Type B pancreatic cell (in vitro differentiated cells): ENCODE data around the gene TOGARAM1. TPM values are rescaled to one million over a fixed set of nuclear protein-coding genes. Genes with fewer than 3 reads are reported as not detected.

ENCODE experiments used
- DNase-seq: peaks from one replicate; pipeline ENCODE4 v3.0.0; 2021; ENCODE audit warnings: mixed read lengths; ENCODE audit not compliant: unreplicated experiment; ENCODE audit errors: extremely low spot score
- H3K27ac Mint-ChIP-seq: 2 replicates; pipeline ENCODE4 v1.8.0; 2021; ENCODE audit warnings: mild to moderate bottlenecking, mixed read lengths
- H3K27me3 Mint-ChIP-seq: 2 replicates; pipeline ENCODE4 v1.8.0; 2021; ENCODE audit warnings: mixed read lengths
- H3K36me3 Mint-ChIP-seq: 2 replicates; pipeline ENCODE4 v1.8.0; 2021; ENCODE audit warnings: mixed read lengths
- H3K4me1 Mint-ChIP-seq: one replicate; pipeline ENCODE4 v1.8.0; 2021; ENCODE audit warnings: mixed read lengths; ENCODE audit not compliant: unreplicated experiment
- H3K4me3 Mint-ChIP-seq: 2 replicates; pipeline ENCODE4 v1.8.0; 2021; ENCODE audit warnings: mild to moderate bottlenecking, mixed read lengths
- H3K9me3 Mint-ChIP-seq: 2 replicates; pipeline ENCODE4 v1.8.0; 2021; ENCODE audit warnings: mixed read lengths
- total RNA-seq: library from RNA; stranded (reverse); gene quantifications from 2 replicates; pipeline ENCODE4 v1.2.1, GENCODE V29; 2021; ENCODE audit warnings: low replicate concordance
- TF ChIP-seq, protein P1 (sequence below): fragments of 200-600 bp; sonication (generic); conservative IDR thresholded peaks from 2 replicates; pipeline ENCODE4 v1.5.0; 2021; ENCODE audit warnings: antibody characterized with exemption, mild to moderate bottlenecking

The TOGARAM1 gene
- total RNA-seq, 1 donor from 2014 or later: 21.2 TPM

- no peaks in the 10 kb centered on the region for H3K9me3 Mint-ChIP-seq
- H3K27ac Mint-ChIP-seq: no peak overlapping the region
- H3K4me3 Mint-ChIP-seq: no peak overlapping the region
- TF ChIP-seq, protein P1, sequence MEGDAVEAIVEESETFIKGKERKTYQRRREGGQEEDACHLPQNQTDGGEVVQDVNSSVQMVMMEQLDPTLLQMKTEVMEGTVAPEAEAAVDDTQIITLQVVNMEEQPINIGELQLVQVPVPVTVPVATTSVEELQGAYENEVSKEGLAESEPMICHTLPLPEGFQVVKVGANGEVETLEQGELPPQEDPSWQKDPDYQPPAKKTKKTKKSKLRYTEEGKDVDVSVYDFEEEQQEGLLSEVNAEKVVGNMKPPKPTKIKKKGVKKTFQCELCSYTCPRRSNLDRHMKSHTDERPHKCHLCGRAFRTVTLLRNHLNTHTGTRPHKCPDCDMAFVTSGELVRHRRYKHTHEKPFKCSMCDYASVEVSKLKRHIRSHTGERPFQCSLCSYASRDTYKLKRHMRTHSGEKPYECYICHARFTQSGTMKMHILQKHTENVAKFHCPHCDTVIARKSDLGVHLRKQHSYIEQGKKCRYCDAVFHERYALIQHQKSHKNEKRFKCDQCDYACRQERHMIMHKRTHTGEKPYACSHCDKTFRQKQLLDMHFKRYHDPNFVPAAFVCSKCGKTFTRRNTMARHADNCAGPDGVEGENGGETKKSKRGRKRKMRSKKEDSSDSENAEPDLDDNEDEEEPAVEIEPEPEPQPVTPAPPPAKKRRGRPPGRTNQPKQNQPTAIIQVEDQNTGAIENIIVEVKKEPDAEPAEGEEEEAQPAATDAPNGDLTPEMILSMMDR: no peak
- no peak for DNase-seq
- H3K4me1 Mint-ChIP-seq: no peaks in the 10 kb centered on the region
- H3K36me3 Mint-ChIP-seq: peaks cover 32% of the 10 kb centered on the region
- no peaks in the 10 kb centered on the region for H3K27me3 Mint-ChIP-seq
Measured at GRCh38 chr14:45057881-45058364, 95.9 kb downstream of the TOGARAM1 start.

- no peaks in the 10 kb centered on the region for H3K4me1 Mint-ChIP-seq
- H3K27ac Mint-ChIP-seq: no peak overlapping the region
- H3K27me3 Mint-ChIP-seq: no peaks in the 10 kb centered on the region
- H3K36me3 Mint-ChIP-seq: peaks cover 30% of the 10 kb centered on the region
- DNase-seq: no peak
- no peaks in the 10 kb centered on the region for H3K9me3 Mint-ChIP-seq
- H3K4me3 Mint-ChIP-seq: no peak overlapping the region
- TF ChIP-seq, protein P1: no peak
Measured at GRCh38 chr14:45060551-45060950, 98.6 kb downstream of the TOGARAM1 start.

- DNase-seq: no peak
- peaks cover 15% of the 10 kb centered on the region for H3K36me3 Mint-ChIP-seq
- no peaks in the 10 kb centered on the region for H3K4me1 Mint-ChIP-seq
- H3K27me3 Mint-ChIP-seq: no peaks in the 10 kb centered on the region
- TF ChIP-seq, protein P1: no peak
- H3K27ac Mint-ChIP-seq: no peak overlapping the region
- H3K4me3 Mint-ChIP-seq: no peak overlapping the region
- H3K9me3 Mint-ChIP-seq: no peaks in the 10 kb centered on the region
Measured at GRCh38 chr14:45065540-45065939, 103.5 kb downstream of the TOGARAM1 start.

GRCh38 chr14:45065956-45066355, 104.0 kb downstream of the TOGARAM1 start:
- no peaks in the 10 kb centered on the region for H3K4me1 Mint-ChIP-seq
- no peak overlapping the region for H3K4me3 Mint-ChIP-seq
- no peaks in the 10 kb centered on the region for H3K27me3 Mint-ChIP-seq
- TF ChIP-seq, protein P1: no peak
- H3K36me3 Mint-ChIP-seq: peaks cover 15% of the 10 kb centered on the region
- no peak for DNase-seq
- H3K27ac Mint-ChIP-seq: no peak overlapping the region
- H3K9me3 Mint-ChIP-seq: no peaks in the 10 kb centered on the region

DNA sequence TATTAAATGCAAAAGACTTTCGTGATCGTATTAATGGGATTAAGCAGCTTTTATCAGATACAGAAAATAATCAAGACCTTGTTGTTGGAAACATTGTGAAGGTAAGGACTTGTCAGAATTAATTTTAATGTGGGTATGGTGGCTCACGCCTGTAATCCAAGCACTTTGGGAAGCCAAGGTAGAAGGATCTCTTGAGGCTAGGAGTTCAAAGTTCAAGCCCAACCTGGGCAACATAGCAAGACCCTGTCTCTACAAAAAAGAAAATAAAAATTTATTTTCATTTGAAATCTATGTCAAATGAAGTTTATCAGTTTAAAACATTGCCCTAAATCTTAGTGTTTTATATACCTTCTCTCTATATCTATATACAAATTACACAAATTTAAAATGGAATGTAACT, 104.7 kb downstream of the TOGARAM1 start:
- Mint-ChIP-seq H3K27ac (no peak overlapping the region), H3K4me1 (no peaks in the 10 kb centered on the region), H3K27me3 (no peaks in the 10 kb centered on the region), H3K9me3 (no peaks in the 10 kb centered on the region), H3K36me3 (peaks cover 15% of the 10 kb centered on the region), H3K4me3 (no peak overlapping the region)
- no peak for DNase-seq
- TF ChIP-seq, protein P1: no peak

DNA sequence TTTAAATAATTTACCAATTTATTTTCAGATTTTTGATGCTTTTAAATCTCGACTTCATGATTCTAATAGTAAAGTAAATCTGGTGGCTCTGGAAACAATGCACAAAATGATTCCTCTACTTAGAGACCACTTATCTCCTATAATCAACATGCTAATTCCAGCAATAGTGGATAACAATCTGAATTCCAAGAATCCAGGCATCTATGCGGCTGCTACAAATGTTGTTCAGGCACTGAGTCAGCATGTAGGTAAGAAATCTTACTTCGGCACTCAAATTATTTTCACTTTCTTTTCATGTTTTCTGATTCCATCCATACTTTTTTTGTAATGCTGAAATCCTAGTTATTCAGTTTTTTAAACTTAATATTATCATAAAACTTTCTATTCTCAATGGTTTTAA, 106.4 kb downstream of the TOGARAM1 start:
- TF ChIP-seq, protein P1: no peak
- H3K9me3 Mint-ChIP-seq: no peaks in the 10 kb centered on the region
- H3K4me3 Mint-ChIP-seq: no peak overlapping the region
- H3K27ac Mint-ChIP-seq: no peak overlapping the region
- H3K36me3 Mint-ChIP-seq: peaks cover 12% of the 10 kb centered on the region
- DNase-seq: no peak
- H3K27me3 Mint-ChIP-seq: no peaks in the 10 kb centered on the region
- no peaks in the 10 kb centered on the region for H3K4me1 Mint-ChIP-seq
